Measurements from ENCODE around the gene CFAP57.

The CFAP57 gene

GRCh38 chr1:43241413-43241836 is 69.3 kb downstream of the CFAP57 start:
- Histone ChIP-seq H3K27me3 (ENCODE audit: low read length) (no peaks in the 10 kb centered on the region), H2AFZ (ENCODE audit: low read depth, low read length, severe bottlenecking) (no peak overlapping the region), H3K4me2 (ENCODE audit: low read depth, low read length, poor library complexity, severe bottlenecking) (no peak overlapping the region), H4K20me1 (ENCODE audit: low read depth, low read length) (no peaks in the 10 kb centered on the region), H3K9me3 (ENCODE audit: insufficient read depth, low read length) (0 out of 2 replicates have a peak, but pooled peaks cover 4% of the 10 kb centered on the region), H3K4me3 (ENCODE audit: insufficient read depth, low read length, poor library complexity, severe bottlenecking) (no peak overlapping the region), H3F3A (ENCODE audit: insufficient read depth) (no peaks in the 10 kb centered on the region), H3K36me3 (ENCODE audit: low read length) (no peaks in the 10 kb centered on the region), H3K79me2 (ENCODE audit: insufficient read depth, low read length) (no peaks in the 10 kb centered on the region), H3K9me2 (replicated peaks; ENCODE audit: insufficient read depth, low read length) (no peaks in the 10 kb centered on the region), H3K27ac (ENCODE audit: low read depth, low read length) (no peak overlapping the region), H3K9ac (ENCODE audit: low read length) (no peak overlapping the region)
- TF ChIP-seq CTCF (IDR thresholded peaks at IDR 0.05; ENCODE audit: insufficient read depth, low read length, poor library complexity, severe bottlenecking) (no peak), EZH2phosphoT487 (conservative IDR thresholded peaks at IDR 0.05; ENCODE audit: low read length) (no peak)

GRCh38 chr1:43243299-43243698 is 71.2 kb downstream of the CFAP57 start:
- no peak overlapping the region for H2AFZ ChIP-seq (ENCODE audit: low read depth, low read length, severe bottlenecking)
- no peaks in the 10 kb centered on the region for H3K9me2 ChIP-seq (replicated peaks; ENCODE audit: insufficient read depth, low read length)
- no peak overlapping the region for H3K27ac ChIP-seq (ENCODE audit: low read depth, low read length)
- no peaks in the 10 kb centered on the region for H3K27me3 ChIP-seq (ENCODE audit: low read length)
- H3K4me2 ChIP-seq (ENCODE audit: low read depth, low read length, poor library complexity, severe bottlenecking), result no peak overlapping the region
- no peaks in the 10 kb centered on the region for H3K79me2 ChIP-seq (ENCODE audit: insufficient read depth, low read length)
- no peak for TF ChIP-seq EZH2phosphoT487 (conservative IDR thresholded peaks at IDR 0.05; ENCODE audit: low read length)
- no peak for TF ChIP-seq CTCF (IDR thresholded peaks at IDR 0.05; ENCODE audit: insufficient read depth, low read length, poor library complexity, severe bottlenecking)
- no peak overlapping the region for H3K4me3 ChIP-seq (ENCODE audit: insufficient read depth, low read length, poor library complexity, severe bottlenecking)
- H3K9ac ChIP-seq (ENCODE audit: low read length), result no peak overlapping the region
- peaks cover 11% of the 10 kb centered on the region for H3K9me3 ChIP-seq (ENCODE audit: insufficient read depth, low read length)
- no peaks in the 10 kb centered on the region for H3F3A ChIP-seq (ENCODE audit: insufficient read depth)
- no peaks in the 10 kb centered on the region for H4K20me1 ChIP-seq (ENCODE audit: low read depth, low read length)
- H3K36me3 ChIP-seq (ENCODE audit: low read length), result no peaks in the 10 kb centered on the region

- H3K4me3 ChIP-seq (ENCODE audit: insufficient read depth, low read length, poor library complexity, severe bottlenecking), result no peak overlapping the region
- H3K27ac ChIP-seq (ENCODE audit: low read depth, low read length), result no peak overlapping the region
- H3K79me2 ChIP-seq (ENCODE audit: insufficient read depth, low read length), result no peaks in the 10 kb centered on the region
- no peaks in the 10 kb centered on the region for H3K9me2 ChIP-seq (replicated peaks; ENCODE audit: insufficient read depth, low read length)
- TF ChIP-seq EZH2phosphoT487 (conservative IDR thresholded peaks at IDR 0.05; ENCODE audit: low read length), result no peak
- no peak for TF ChIP-seq CTCF (IDR thresholded peaks at IDR 0.05; ENCODE audit: insufficient read depth, low read length, poor library complexity, severe bottlenecking)
- H2AFZ ChIP-seq (ENCODE audit: low read depth, low read length, severe bottlenecking), result no peak overlapping the region
- H3K36me3 ChIP-seq (ENCODE audit: low read length), result no peaks in the 10 kb centered on the region
- no peak overlapping the region for H3K4me2 ChIP-seq (ENCODE audit: low read depth, low read length, poor library complexity, severe bottlenecking)
- no peaks in the 10 kb centered on the region for H4K20me1 ChIP-seq (ENCODE audit: low read depth, low read length)
- no peak overlapping the region for H3K9ac ChIP-seq (ENCODE audit: low read length)
- no peaks in the 10 kb centered on the region for H3F3A ChIP-seq (ENCODE audit: insufficient read depth)
- H3K9me3 ChIP-seq (ENCODE audit: insufficient read depth, low read length), result peaks cover 11% of the 10 kb centered on the region
- H3K27me3 ChIP-seq (ENCODE audit: low read length), result no peaks in the 10 kb centered on the region
Observed at GRCh38 chr1:43246466-43247213, 74.5 kb downstream of the CFAP57 start.
